ENCODE data around the gene DRC3.

GRCh38 chr17:17952691-17953090, 20.0 kb upstream of the DRC3 start:
- no peak for TF ChIP-seq POLR2A (IDR thresholded peaks at IDR 0.05)
- TF ChIP-seq CTCF (IDR thresholded peaks at IDR 0.05), result no peak
